CD4-positive, alpha-beta T cell treated with Interleukin-17A for 1 hour (primary cell): ENCODE measurements around the gene RUNDC1.

Experiments
- DNase-seq: peaks from one replicate; pipeline ENCODE4 v3.0.0-alpha.2; 2020

RUNDC1 gene

GRCh38 chr17:43020030-43020621 lies 39.8 kb downstream of the RUNDC1 start:
- DNase-seq: no peak

GRCh38 chr17:43020789-43021740 lies 40.7 kb downstream of the RUNDC1 start:
- peak; percentile 43 for DNase-seq

GRCh38 chr17:43021741-43022512 lies 41.6 kb downstream of the RUNDC1 start, which contains the start of gene VAT1:
Gene VAT1 (minus strand): TSS chr17:43022385. CDS start chr17:43022322, 63 bp downstream.
- peak; percentile 63 for DNase-seq

GRCh38 chr17:43024407-43025289 lies 44.3 kb downstream of the RUNDC1 start, which contains the start of gene RND2:
Gene RND2 (plus strand): TSS chr17:43025231. CDS start chr17:43025348, 117 bp downstream.
- peak; percentile 89 for DNase-seq

- DNase-seq: no peak
Observed at GRCh38 chr17:43025290-43025657, 44.9 kb downstream of the RUNDC1 start.

GRCh38 chr17:43025766-43026537 lies 45.6 kb downstream of the RUNDC1 start:
- DNase-seq: no peak

GRCh38 chr17:43026595-43026994 lies 46.2 kb downstream of the RUNDC1 start:
- DNase-seq: no peak

GRCh38 chr17:43027091-43028032 lies 47.0 kb downstream of the RUNDC1 start:
- no peak for DNase-seq

GRCh38 chr17:43028221-43028861 lies 48.0 kb downstream of the RUNDC1 start:
- no peak for DNase-seq

GRCh38 chr17:43030137-43030767 lies 49.9 kb downstream of the RUNDC1 start:
- DNase-seq: no peak

- no peak for DNase-seq
Observed at GRCh38 chr17:43031666-43032065, 51.3 kb downstream of the RUNDC1 start.

GRCh38 chr17:43033948-43034881 lies 53.9 kb downstream of the RUNDC1 start:
- no peak for DNase-seq

- DNase-seq: no peak
Observed at GRCh38 chr17:43034894-43035293, 54.5 kb downstream of the RUNDC1 start.

GRCh38 chr17:43039646-43040045 lies 59.3 kb downstream of the RUNDC1 start:
- no peak for DNase-seq

- no peak for DNase-seq
Observed at GRCh38 chr17:43040655-43041054, 60.3 kb downstream of the RUNDC1 start.

GRCh38 chr17:43042025-43042628 lies 61.8 kb downstream of the RUNDC1 start:
- DNase-seq: no peak
